Breast epithelium (tissue), 3 donors: Measurements from ENCODE around the gene STARD10.

Experiments
- CTCF ChIP-seq, 3 donors: fragments of 450-650 bp; IDR thresholded peaks; one replicate each; pipeline ENCODE4 v1.5.1; 2016 to 2017; ENCODE audit warnings: antibody characterized with exemption in 3 of 3, mild to moderate bottlenecking in 3 of 3, moderate library complexity in 3 of 3
- POLR2A ChIP-seq: fragments of 450-650 bp; IDR thresholded peaks from one replicate; pipeline ENCODE4 v1.6.1; 2016; ENCODE audit warnings: antibody characterized with exemption, mild to moderate bottlenecking, moderate library complexity

GRCh38 chr11:72767203-72768062, 26.4 kb downstream of the STARD10 start:
- TF ChIP-seq CTCF (IDR thresholded peaks at IDR 0.05): no peak
- no peak for TF ChIP-seq POLR2A
